Endometrial microvascular endothelial cells (primary cell): ENCODE measurements around the gene PNMT. TPM values are rescaled to one million over a fixed set of nuclear protein-coding genes. Genes with fewer than 3 reads are reported as not detected.
"Not testable (repeated sequence)": the region's sequence is repeated elsewhere in the genome, so short reads cannot be mapped to it uniquely, and the experiment has no call there.

Experiments used
- in situ Hi-C: cut with HindIII; loops from 2 replicates; pipeline ENCODE4 v1.10.0; 2017; ENCODE audit warnings: low sequenced_read_pairs, low pct_unique_long_range_greater_than_20kb; ENCODE audit errors: inconsistent ontology term
- total RNA-seq: library from RNA; depleted of rRNA; stranded (reverse); fragments of >200 nt; gene quantifications from one replicate; pipeline ENCODE4 v1.2.3, GENCODE V29; 2015; ENCODE audit errors: inconsistent ontology term

Gene PNMT
- total RNA-seq, 1 donor from 2014 or later: not detected

- in situ Hi-C loops: no loop called here
These were observed 33.6 kb downstream of the PNMT start for GRCh38 chr17:39701784-39702422.

GRCh38 chr17:39702901-39703893, 34.9 kb downstream of the PNMT start:
- in situ Hi-C loops: no loop called here

- in situ Hi-C loops: no loop called here
These were observed 35.7 kb downstream of the PNMT start for GRCh38 chr17:39703913-39704312.

GRCh38 chr17:39704821-39705551, 36.7 kb downstream of the PNMT start:
- in situ Hi-C loops: no loop called here

- in situ Hi-C loops: no loop called here
These were observed 37.6 kb downstream of the PNMT start for GRCh38 chr17:39705786-39706348.

DNA sequence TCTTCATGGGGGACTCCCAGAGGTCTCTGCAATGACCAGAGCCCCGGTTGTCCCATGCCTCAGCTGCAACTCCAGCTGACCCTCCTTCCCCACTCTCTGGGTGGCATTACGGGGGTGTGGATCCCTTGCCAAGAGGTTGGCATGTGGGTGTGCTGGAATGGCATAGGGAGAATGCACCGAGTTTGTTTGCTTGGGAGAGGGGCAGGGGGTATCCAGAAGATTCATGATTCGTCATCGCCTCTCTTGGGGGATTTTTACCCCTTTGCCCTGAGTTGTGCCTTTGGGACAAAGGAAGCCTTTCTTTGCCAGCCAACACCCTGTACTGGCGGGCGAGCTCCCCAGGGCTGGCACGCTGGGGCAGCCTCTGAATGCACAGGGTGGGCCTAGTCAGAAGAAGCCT, 38.1 kb downstream of the PNMT start:
- in situ Hi-C loops: no loop called here

DNA sequence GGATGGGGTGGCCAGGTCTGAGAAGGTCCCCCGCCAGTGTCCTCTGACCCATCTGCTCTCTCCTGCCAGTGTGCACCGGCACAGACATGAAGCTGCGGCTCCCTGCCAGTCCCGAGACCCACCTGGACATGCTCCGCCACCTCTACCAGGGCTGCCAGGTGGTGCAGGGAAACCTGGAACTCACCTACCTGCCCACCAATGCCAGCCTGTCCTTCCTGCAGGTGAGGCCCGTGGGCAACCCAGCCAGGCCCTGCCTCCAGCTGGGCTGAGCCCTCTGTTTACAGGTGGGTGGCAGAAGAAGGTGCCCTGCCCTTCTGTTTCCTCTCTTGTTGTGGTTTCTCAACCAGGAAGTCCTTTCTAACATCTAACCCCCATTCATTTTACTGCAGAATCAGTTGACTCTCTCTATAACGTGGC, 38.7 kb downstream of the PNMT start:
- in situ Hi-C loops: no loop called here

GRCh38 chr17:39709319-39709997, 41.2 kb downstream of the PNMT start:
- in situ Hi-C loops: no loop called here

GRCh38 chr17:39709998-39710964, 42.0 kb downstream of the PNMT start:
- in situ Hi-C loops: no loop called here

GRCh38 chr17:39711071-39711470, 42.8 kb downstream of the PNMT start:
- in situ Hi-C loops: not testable (repeated sequence)

- in situ Hi-C loops: no loop called here
These were observed 43.6 kb downstream of the PNMT start for GRCh38 chr17:39711851-39712250.

DNA sequence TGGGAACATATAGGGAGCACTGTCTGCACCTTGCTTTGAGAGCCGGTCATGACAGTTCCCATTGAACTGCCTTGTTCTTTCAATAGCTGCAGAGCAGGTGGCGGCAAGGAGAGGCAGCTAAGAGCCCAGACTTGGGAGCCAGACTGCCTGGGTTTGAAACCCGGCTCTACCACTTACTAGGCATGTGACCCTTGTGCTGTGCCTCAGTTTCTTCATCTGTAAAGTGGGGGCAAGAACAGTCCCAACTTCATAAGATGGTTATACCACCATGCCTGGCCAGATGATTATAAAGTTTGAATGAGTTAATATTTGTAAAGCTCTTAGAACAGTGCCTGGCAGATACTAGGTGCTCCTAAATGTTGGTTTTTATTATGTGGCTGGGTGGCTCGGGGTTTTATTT, 46.0 kb downstream of the PNMT start:
- in situ Hi-C loops: no loop called here

- in situ Hi-C loops: no loop called here
These were observed 47.3 kb downstream of the PNMT start for GRCh38 chr17:39715375-39716072.

- in situ Hi-C loops: no loop called here
These were observed 48.0 kb downstream of the PNMT start for GRCh38 chr17:39716073-39716818.

GRCh38 chr17:39716879-39717536, 48.8 kb downstream of the PNMT start:
- in situ Hi-C loops: no loop called here

DNA sequence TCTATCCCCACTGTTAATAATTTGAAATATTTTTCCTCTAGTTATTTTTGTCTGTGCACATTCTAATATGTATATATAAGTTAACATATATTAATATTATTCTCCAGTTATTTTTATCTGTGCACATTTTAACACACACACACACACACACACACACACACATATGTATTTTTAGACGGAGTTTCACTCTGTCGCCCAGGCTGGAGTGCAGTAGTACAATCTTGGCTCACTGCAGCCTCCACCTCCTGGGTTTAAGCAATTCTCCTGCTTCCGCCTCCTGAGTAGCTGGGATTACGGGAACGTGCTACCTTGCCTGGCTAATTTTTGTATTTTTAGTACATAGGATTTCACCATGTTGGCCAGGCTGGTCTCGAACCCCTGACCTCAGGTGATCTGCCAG, 49.4 kb downstream of the PNMT start:
- in situ Hi-C loops: no loop called here
